GM18511 (cell line): ENCODE data around the gene ZFP91.
"Not testable (repeated sequence)": the region's sequence is repeated elsewhere in the genome, so short reads cannot be mapped to it uniquely, and the experiment has no call there.

Experiments used
- ATAC-seq: cut with Tn5 transposase; IDR thresholded peaks from one replicate; pipeline ENCODE4 v1.9.1; 2021; ENCODE audit warnings: mild to moderate bottlenecking, moderate library complexity; ENCODE audit not compliant: unreplicated experiment

ZFP91 gene

GRCh38 chr11:58578635-58579191 is at the start of gene ZFP91:
Gene ZFP91, plus strand, starts transcription at chr11:58579063. Its CDS starts 219 bp downstream, at chr11:58579282.
- ATAC-seq, result peak; percentile 38

- ATAC-seq, result no peak
These were observed 48.6 kb upstream of the ZFP91 start for GRCh38 chr11:58530236-58530635.

GRCh38 chr11:58531865-58532341 is 47.0 kb upstream of the ZFP91 start:
- ATAC-seq, result no peak

GRCh38 chr11:58546841-58547240 is 32.0 kb upstream of the ZFP91 start:
- no peak for ATAC-seq

- no peak for ATAC-seq
These were observed 29.2 kb upstream of the ZFP91 start for GRCh38 chr11:58549644-58550043.

- no peak for ATAC-seq
These were observed 18.0 kb upstream of the ZFP91 start for GRCh38 chr11:58560842-58561241.

GRCh38 chr11:58561394-58562098 is 17.3 kb upstream of the ZFP91 start:
- no peak for ATAC-seq

- ATAC-seq, result peak; percentile 93
These were observed 16.5 kb upstream of the ZFP91 start for GRCh38 chr11:58562375-58562800.

- ATAC-seq, result no peak
These were observed 14.6 kb upstream of the ZFP91 start for GRCh38 chr11:58564231-58564630.

- ATAC-seq, result peak; percentile 94
These were observed 10.9 kb upstream of the ZFP91 start for GRCh38 chr11:58567889-58568512.

- ATAC-seq, result not testable (repeated sequence)
These were observed 6.0 kb upstream of the ZFP91 start for GRCh38 chr11:58572906-58573305.

- peak; percentile 29 for ATAC-seq
These were observed 5.3 kb upstream of the ZFP91 start for GRCh38 chr11:58573451-58574104.

GRCh38 chr11:58574881-58575280 is 4.0 kb upstream of the ZFP91 start:
- ATAC-seq, result no peak

GRCh38 chr11:58575377-58576020 is 3.4 kb upstream of the ZFP91 start, which contains the start of gene LPXN:
Gene LPXN, minus strand, starts transcription at chr11:58575856. Its CDS starts 84 bp downstream, at chr11:58575772.
- no peak for ATAC-seq

- no peak for ATAC-seq
These were observed 1.9 kb upstream of the ZFP91 start for GRCh38 chr11:58576887-58577471.

- peak; percentile 53 for ATAC-seq
These were observed 1.2 kb upstream of the ZFP91 start for GRCh38 chr11:58577555-58578135.

GRCh38 chr11:58578136-58578634 is 678 bp upstream of the ZFP91 start:
- no peak for ATAC-seq

GRCh38 chr11:58579192-58580129 is 598 bp downstream of the ZFP91 start:
- peak; percentile 50 for ATAC-seq

- ATAC-seq, result no peak
These were observed 1.4 kb downstream of the ZFP91 start for GRCh38 chr11:58580311-58580710.
